Aorta (tissue), 5 donors: Measurements from ENCODE around the gene PLLP. TPM values are rescaled to one million over a fixed set of nuclear protein-coding genes. Genes with fewer than 3 reads are reported as not detected.

ENCODE experiments used
- ATAC-seq: fragments of 200-7000 bp; cut with Tn5 transposase; one replicate; pipeline ENCODE4 v1.9.1; 2022; ENCODE audit warnings: moderate library complexity; ENCODE audit not compliant: low FRiP score
- DNase-seq, 2 donors: peaks; one replicate each; pipeline ENCODE4 v3.0.0-alpha.2; 2020
- H3K27ac ChIP-seq, 2 donors: one replicate each; pipeline ENCODE4 v1.5.1; 2013; ENCODE audit warnings: low read length in 2 of 2, mild to moderate bottlenecking in 2 of 2, moderate library complexity in 2 of 2, control low read depth in 1 of 2, inconsistent platforms in 1 of 2, low read depth in 1 of 2
- H3K27me3 ChIP-seq, 2 donors: one replicate each; pipeline ENCODE4 v1.6.1; 2013; ENCODE audit warnings: control low read depth in 1 of 2, low read length in 1 of 2, mild to moderate bottlenecking in 1 of 2, moderate library complexity in 1 of 2; ENCODE audit not compliant: insufficient read depth in 2 of 2, control insufficient read depth in 1 of 2
- H3K36me3 ChIP-seq, 2 donors: one replicate each; pipeline ENCODE4 v1.6.1; 2013; ENCODE audit warnings: control low read depth in 1 of 2, low read length in 1 of 2, mild to moderate bottlenecking in 1 of 2; ENCODE audit not compliant: insufficient read depth in 2 of 2, control insufficient read depth in 1 of 2
- H3K4me1 ChIP-seq, 2 donors: one replicate each; pipeline ENCODE4 v1.6.1; 2013; ENCODE audit warnings: low read length in 2 of 2, control low read depth in 1 of 2, mild to moderate bottlenecking in 1 of 2, moderate library complexity in 1 of 2; ENCODE audit not compliant: insufficient read depth in 2 of 2, control insufficient read depth in 1 of 2
- H3K4me3 ChIP-seq, 2 donors: one replicate each; pipeline ENCODE4 v1.5.1; 2013; ENCODE audit warnings: low read length in 2 of 2, control low read depth in 1 of 2, mild to moderate bottlenecking in 1 of 2
- H3K9me3 ChIP-seq: one replicate; pipeline ENCODE4 v1.6.1; 2013; ENCODE audit warnings: mild to moderate bottlenecking, low read length; ENCODE audit not compliant: control insufficient read depth
- WGBS, 2 donors: extraction: QIAGEN DNeasy Blood & Tissue Kit; methylation state at CpG; one replicate each; pipeline ENCODE4 v1.1.7; 2013; 5-methylcytosine and 5-hydroxymethylcytosine counted together
- intact Hi-C, 2 donors: fragments of 100-400 bp; cut with DNase I; formaldehyde crosslinking; loops; one replicate each; pipeline versions ENCODE4 v1.14.2 to v1.15.0; 2022
- polyA plus RNA-seq, 2 donors: library from polyadenylated mRNA; stranded (reverse); fragments of 200-250 nt; gene quantifications; one replicate each; pipeline ENCODE4 v1.2.3, GENCODE V29; 2013
- total RNA-seq, 2 donors: library from RNA; stranded (reverse); fragmentation: NEBNext Ultra II Directional; extraction: Animal tissue kit (Norgen Biotek cat#: 25700); gene quantifications; one replicate each; pipeline ENCODE4 v1.2.1, GENCODE V29; 2021
- donor health status: healthy with polysubstance abuse.
- donor health status: Bipolar disorder and iron deficiency.
- donor health status: DM: no; HTN: no; CAD: no.
- donor health status: DM: no; HTN: no; CAD: no.
- donor health status: DM: yes; HTN: yes; CAD: no.

The PLLP gene
- total and polyA plus RNA-seq, 4 donors: 2.2 to 7.6 (median 2.8) TPM

- Histone ChIP-seq H3K4me3 (no peak overlapping the region), H3K36me3 (no peaks in the 10 kb centered on the region), H3K27me3 (no peaks in the 10 kb centered on the region), H3K9me3 (no peaks in the 10 kb centered on the region), H3K4me1 (no peaks in the 10 kb centered on the region), H3K27ac (peak overlapping the region; percentile 72 to 84)
- DNase-seq: peak; percentile 90 to 91
- peak; percentile 79 for ATAC-seq
- WGBS, 2 donors: 2 to 6% methylated on average over 8 of the region's 8 CpGs
- intact Hi-C loops: loop anchor here (1.0 kb wide), 2 partner anchors 67 to 69 kb away; partner anchors contain the start of gene CX3CL1 (in 1 of the 2)
Observed at GRCh38 chr16:57305159-57305811, 20.8 kb upstream of the PLLP start.

- intact Hi-C loops: loop anchor here (1.0 to 5.0 kb wide), 4 partner anchors 68 to 218 kb away; partner anchors contain the start of genes CX3CL1 (in 1 of the 2), PSME3IP1 (in 1 of the 2) and RSPRY1 (in 1 of the 2)
- peak; percentile 43 for ATAC-seq
- no peaks in the 10 kb centered on the region for H3K9me3 ChIP-seq
- 56 to 57% methylated on average over 16 of the region's 16 CpGs for WGBS, 2 donors
- peak overlapping the region; percentile 62 to 93 for H3K27ac ChIP-seq
- no peaks in the 10 kb centered on the region for H3K4me1 ChIP-seq
- no peaks in the 10 kb centered on the region for H3K27me3 ChIP-seq
- DNase-seq: peak; percentile 82 to 85
- H3K4me3 ChIP-seq: no peak overlapping the region
- no peaks in the 10 kb centered on the region for H3K36me3 ChIP-seq
Observed at GRCh38 chr16:57304169-57305061, 19.9 kb upstream of the PLLP start.

DNA sequence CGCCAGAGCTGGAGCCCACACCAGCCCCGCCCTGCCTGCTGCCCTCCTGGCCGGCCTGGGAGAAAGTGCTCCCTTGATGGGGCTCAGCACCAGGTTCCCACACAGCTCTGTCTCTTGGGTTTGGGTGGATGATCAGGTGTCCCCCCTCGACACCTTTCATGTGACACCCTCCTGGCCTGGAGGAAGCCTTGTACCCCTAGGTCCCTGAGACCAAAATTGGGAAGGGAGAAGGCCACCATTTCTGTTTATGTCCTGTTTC, 19.4 kb upstream of the PLLP start:
- H3K36me3 ChIP-seq: no peaks in the 10 kb centered on the region
- H3K27ac ChIP-seq: peak overlapping the region; percentile 62 to 66
- WGBS, 2 donors: 72 to 78% methylated on average over 4 of the region's 4 CpGs
- H3K27me3 ChIP-seq: no peaks in the 10 kb centered on the region
- intact Hi-C loops: loop anchor here in 1 of 2 donors (5.0 kb wide), 2 partner anchors 117 to 218 kb away; partner anchors contain the start of genes PSME3IP1 and RSPRY1
- peaks cover 0 to 2% of the 10 kb centered on the region in 2 donors for H3K4me1 ChIP-seq
- no peak overlapping the region for H3K4me3 ChIP-seq
- ATAC-seq: no peak
- DNase-seq: no peak
- H3K9me3 ChIP-seq: no peaks in the 10 kb centered on the region

DNA sequence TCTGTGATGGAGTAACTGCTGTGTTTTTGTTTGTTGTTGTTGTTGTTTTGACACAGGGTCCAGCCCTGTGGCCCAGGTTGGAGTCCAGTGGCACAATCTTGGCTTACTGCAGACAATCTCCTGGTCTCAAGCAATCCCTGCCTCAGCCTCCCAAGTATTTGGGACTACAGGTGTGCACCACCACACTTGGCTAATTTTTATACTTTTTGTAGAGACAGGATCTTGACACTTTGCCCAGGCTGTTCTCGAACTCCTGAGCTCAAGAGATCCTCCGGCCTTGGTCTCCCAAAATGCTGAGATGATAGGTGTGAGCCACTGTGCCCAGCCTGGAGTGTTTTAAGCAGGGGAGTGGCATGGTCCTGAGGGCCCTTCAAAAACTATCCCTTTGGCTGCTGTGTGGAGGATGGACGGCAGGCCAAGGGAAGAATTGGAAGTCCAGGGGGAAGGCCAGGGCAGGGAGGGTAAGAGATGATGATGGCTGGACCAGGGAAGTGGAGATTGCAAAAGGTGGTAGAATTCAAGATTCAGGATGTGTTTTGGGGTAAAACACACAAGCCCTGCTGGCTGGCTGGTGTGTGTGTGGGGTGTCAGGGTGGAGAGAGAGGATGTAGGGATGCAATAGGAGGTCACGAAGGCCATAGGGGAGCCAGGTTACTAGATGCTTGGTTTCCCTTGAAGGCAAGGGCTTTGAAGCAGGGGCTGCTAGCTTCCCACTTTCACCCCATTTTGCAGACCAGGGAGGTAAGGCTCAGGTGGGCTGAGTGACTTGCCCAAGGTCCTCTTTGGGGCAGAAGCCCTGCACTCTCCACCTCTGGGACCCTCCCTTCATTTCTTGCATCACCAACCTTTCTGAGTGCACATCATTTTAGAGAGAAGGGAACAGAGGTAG, 18.8 kb upstream of the PLLP start:
- Histone ChIP-seq H3K27ac (peak overlapping the region; percentile 62 to 66), H3K9me3 (no peaks in the 10 kb centered on the region), H3K4me3 (no peak overlapping the region), H3K36me3 (no peaks in the 10 kb centered on the region), H3K27me3 (no peaks in the 10 kb centered on the region), H3K4me1 (peaks cover 0 to 3% of the 10 kb centered on the region in 2 donors)
- WGBS, 2 donors: 77 to 80% methylated on average over 4 of the region's 4 CpGs
- intact Hi-C loops: loop anchor here in 1 of 2 donors (5.0 kb wide), 2 partner anchors 116 to 219 kb away; partner anchors contain the start of genes PSME3IP1 and RSPRY1
- DNase-seq (no peak), ATAC-seq (no peak)

- WGBS, 2 donors: 64 to 65% methylated on average over 19 of the region's 19 CpGs
Observed at GRCh38 chr16:57301126-57301817, 16.8 kb upstream of the PLLP start.

DNA sequence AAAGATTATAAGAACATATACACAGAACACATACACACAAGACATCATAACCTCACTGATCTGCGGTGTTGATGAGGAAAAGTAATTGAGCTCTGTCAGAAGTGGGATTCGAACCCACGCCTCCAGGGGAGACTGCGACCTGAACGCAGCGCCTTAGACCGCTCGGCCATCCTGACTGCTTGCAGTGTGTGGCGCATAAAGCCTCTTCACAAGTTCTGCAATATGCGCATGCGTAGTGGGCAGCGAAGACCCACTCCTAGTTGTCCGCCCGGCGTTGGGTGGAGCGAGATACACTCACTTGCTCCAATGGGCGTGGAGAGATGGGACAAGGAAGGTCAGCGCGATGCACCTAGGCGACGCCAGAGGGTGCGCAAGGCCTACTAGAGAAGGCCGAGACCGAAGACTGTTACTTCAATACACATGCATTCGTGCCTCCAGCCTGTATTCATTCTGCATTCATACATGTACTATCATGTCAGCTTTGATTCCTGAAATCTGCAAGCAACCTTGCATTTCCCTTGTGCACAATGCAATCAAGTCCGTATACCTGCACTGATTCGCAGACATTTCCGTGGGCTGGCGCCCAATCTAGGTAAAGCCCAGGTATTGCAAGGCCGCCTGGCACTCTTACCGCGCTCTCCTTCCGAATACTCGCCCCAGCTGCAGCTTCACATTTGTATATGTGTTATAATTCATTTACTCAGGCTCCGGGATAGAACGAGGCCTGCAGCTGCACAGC, 16.1 kb upstream of the PLLP start:
- Histone ChIP-seq H3K27ac (no peak overlapping the region), H3K27me3 (no peaks in the 10 kb centered on the region), H3K4me3 (peak overlapping the region in 1 of 2 donors; percentile 18), H3K4me1 (peaks cover 0 to 3% of the 10 kb centered on the region in 2 donors), H3K36me3 (no peaks in the 10 kb centered on the region), H3K9me3 (no peaks in the 10 kb centered on the region)
- WGBS, 2 donors: 8 to 10% methylated on average over 36 of the region's 36 CpGs
- peak; percentile 96 for ATAC-seq
- intact Hi-C loops: loop anchor here (1.0 to 5.0 kb wide), 5 partner anchors 55 to 222 kb away; partner anchors contain the start of genes ARL2BP (in 1 of the 2), PSME3IP1 (in 1 of the 2) and RSPRY1 (in 1 of the 2)
- peak; percentile 99 for DNase-seq

More at GRCh38 chr16:57301126-57301817, 16.8 kb upstream of the PLLP start:
- Histone ChIP-seq H3K4me3 (no peak overlapping the region), H3K4me1 (peaks cover 0 to 3% of the 10 kb centered on the region in 2 donors), H3K9me3 (no peaks in the 10 kb centered on the region), H3K36me3 (no peaks in the 10 kb centered on the region), H3K27me3 (no peaks in the 10 kb centered on the region), H3K27ac (no peak overlapping the region)
- intact Hi-C loops: loop anchor here in 1 of 2 donors (5.0 kb wide), 2 partner anchors 114 to 221 kb away; partner anchors contain the start of genes PSME3IP1 and RSPRY1
- DNase-seq (peak in 1 of 2 donors; percentile 84), ATAC-seq (no peak)

DNA sequence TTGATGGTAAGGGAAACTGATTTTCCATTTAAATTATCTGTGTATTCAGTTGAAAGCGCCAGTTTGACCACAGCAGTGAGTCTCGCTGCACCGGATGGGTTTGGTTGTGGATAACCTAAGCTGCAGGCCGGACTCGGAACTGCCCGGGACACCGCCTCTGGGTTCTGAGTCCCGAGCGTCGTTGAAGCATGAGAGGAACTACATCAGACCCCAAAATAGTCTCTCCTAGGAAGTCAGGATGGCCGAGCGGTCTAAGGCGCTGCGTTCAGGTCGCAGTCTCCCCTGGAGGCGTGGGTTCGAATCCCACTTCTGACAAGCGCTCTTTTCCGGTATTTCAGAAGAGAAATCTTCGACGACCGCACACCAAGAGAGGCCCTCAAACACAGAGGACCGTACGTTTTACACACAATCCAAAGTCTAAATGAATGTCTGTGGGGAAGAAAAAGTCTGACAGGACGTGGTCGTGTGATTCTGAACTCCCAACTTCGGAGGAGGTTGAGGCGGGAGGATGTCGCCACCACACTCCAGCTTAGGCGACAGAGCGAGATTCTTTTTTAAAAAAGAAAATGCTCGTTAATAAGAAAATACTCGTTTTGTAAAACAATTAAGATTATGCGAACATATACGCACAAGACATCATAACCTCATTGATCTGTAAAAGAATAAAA, 15.4 kb upstream of the PLLP start:
- ATAC-seq (peak; percentile 89), DNase-seq (peak; percentile 91 to 93)
- Histone ChIP-seq H3K4me1 (peaks cover 0 to 3% of the 10 kb centered on the region in 2 donors), H3K27ac (peak overlapping the region; percentile 87 to 92), H3K4me3 (peak overlapping the region; percentile 18 to 44), H3K27me3 (no peaks in the 10 kb centered on the region), H3K9me3 (no peaks in the 10 kb centered on the region), H3K36me3 (no peaks in the 10 kb centered on the region)
- 0% methylated on average over 35 of the region's 35 CpGs for WGBS, 2 donors
- intact Hi-C loops: loop anchor here (1.0 to 10.0 kb wide), 8 partner anchors 55 to 222 kb away; partner anchors contain the start of genes ARL2BP (in 2 of the 2), PSME3IP1 (in 2 of the 2), RSPRY1 (in 2 of the 2) and CPNE2 (in 1 of the 2)
